Upper lobe of left lung (tissue), 4 donors: ENCODE results near the gene TNFAIP1.

Source experiments
- CTCF ChIP-seq, 6 experiments: fragments of 450-650 bp in 4 of 6; fragments of 200-600 bp in 2 of 6; sonication (generic) in 2 of 6; IDR thresholded peaks; one replicate each; pipeline ENCODE4 v1.5.1; 2016 to 2019; ENCODE audit warnings: antibody characterized with exemption in 6 of 6
- EP300 ChIP-seq, 4 donors: sonication (generic); formaldehyde crosslinking; IDR thresholded peaks; one replicate each; pipeline ENCODE4 v1.5.1; 2017; ENCODE audit warnings: antibody characterized with exemption in 4 of 4, control low read depth in 2 of 4
- POLR2A ChIP-seq, 4 donors: fragments of 450-650 bp; IDR thresholded peaks; one replicate each; pipeline ENCODE4 v1.5.1; 2016 to 2017; ENCODE audit warnings: antibody characterized with exemption in 4 of 4, mild to moderate bottlenecking in 2 of 4
- POLR2AphosphoS5 ChIP-seq, 2 donors: sonication (generic); formaldehyde crosslinking; IDR thresholded peaks; one replicate each; pipeline ENCODE4 v1.5.1; 2017; ENCODE audit warnings: antibody characterized with exemption in 2 of 2

GRCh38 chr17:28325211-28325610 is 10.3 kb upstream of the TNFAIP1 start:
- no peak for TF ChIP-seq CTCF (IDR thresholded peaks at IDR 0.05)
- no peak for TF ChIP-seq POLR2AphosphoS5 (IDR thresholded peaks at IDR 0.05)
- TF ChIP-seq POLR2A (IDR thresholded peaks at IDR 0.05), result no peak
- TF ChIP-seq EP300 (IDR thresholded peaks at IDR 0.05), result no peak
